HEK293T (cell line): ENCODE data around the gene CSTPP1.

Experiments
- CTCF ChIA-PET: fragments of 350-600 bp; formaldehyde crosslinking; extraction: SDS; loops from one replicate; lab custom pipeline; 2021; ENCODE audit warnings: antibody characterized with exemption, inconsistent platforms; lab: Yijun Ruan, JAX
- POLR2A ChIA-PET: fragments of 350-600 bp; formaldehyde crosslinking; extraction: SDS; loops from one replicate; lab custom pipeline; 2020; ENCODE audit warnings: antibody characterized with exemption, inconsistent platforms; lab: Yijun Ruan, JAX
- DNase-seq: peaks from one replicate; pipeline ENCODE4 v3.0.0; 2012; ENCODE audit warnings: mixed read lengths; ENCODE audit errors: extremely low spot score
- ARNT ChIP-seq: fragments of 450-650 bp; IDR thresholded peaks from 2 replicates; pipeline ENCODE4 v1.6.1; 2017; ENCODE audit warnings: mild to moderate bottlenecking
- BHLHE40 ChIP-seq: fragments of 450-650 bp; IDR thresholded peaks from 2 replicates; pipeline ENCODE4 v1.6.1; 2016; ENCODE audit warnings: mild to moderate bottlenecking, moderate library complexity, borderline replicate concordance
- CTBP1 ChIP-seq: fragments of 450-650 bp; IDR thresholded peaks from 2 replicates; pipeline ENCODE4 v1.6.1; 2016; ENCODE audit warnings: borderline replicate concordance
- ELF4 ChIP-seq: fragments of 450-650 bp; IDR thresholded peaks from 2 replicates; pipeline ENCODE4 v1.6.1; 2017; ENCODE audit warnings: antibody characterized with exemption
- FOXA1 ChIP-seq: fragments of 450-650 bp; IDR thresholded peaks from 2 replicates; pipeline ENCODE4 v1.6.1; 2016; ENCODE audit warnings: mild to moderate bottlenecking
- FOXM1 ChIP-seq: fragments of 450-650 bp; IDR thresholded peaks from 2 replicates; pipeline ENCODE4 v1.6.1; 2017; ENCODE audit warnings: mild to moderate bottlenecking, borderline replicate concordance
- HDGF ChIP-seq: fragments of 450-650 bp; IDR thresholded peaks from 2 replicates; pipeline ENCODE4 v1.6.1; 2017; ENCODE audit warnings: antibody characterized with exemption, borderline replicate concordance
- L3MBTL2 ChIP-seq: fragments of 450-650 bp; conservative IDR thresholded peaks from 2 replicates; pipeline ENCODE4 v1.6.1; 2016; ENCODE audit warnings: mild to moderate bottlenecking
- LEF1 ChIP-seq: fragments of 450-650 bp; IDR thresholded peaks from 2 replicates; pipeline ENCODE4 v1.6.1; 2017; ENCODE audit warnings: mild to moderate bottlenecking, borderline replicate concordance
- NFRKB ChIP-seq: fragments of 450-650 bp; IDR thresholded peaks from 2 replicates; pipeline ENCODE4 v1.6.1; 2016; ENCODE audit warnings: mild to moderate bottlenecking, moderate library complexity
- SP1 ChIP-seq: fragments of 450-650 bp; IDR thresholded peaks from 2 replicates; pipeline ENCODE4 v1.6.1; 2017
- SUZ12 ChIP-seq: fragments of 450-650 bp; IDR thresholded peaks from 2 replicates; pipeline ENCODE4 v1.6.1; 2016; ENCODE audit warnings: mild to moderate bottlenecking
- TARDBP ChIP-seq: fragments of 450-650 bp; IDR thresholded peaks from 2 replicates; pipeline ENCODE4 v1.6.1; 2016
- ZNF384 ChIP-seq: fragments of 450-650 bp; IDR thresholded peaks from 2 replicates; pipeline ENCODE4 v1.6.1; 2016
- TF ChIP-seq, protein P1 (sequence below): fragments of 450-650 bp; IDR thresholded peaks from 2 replicates; pipeline ENCODE4 v1.6.1; 2016

CSTPP1 gene, protein sequence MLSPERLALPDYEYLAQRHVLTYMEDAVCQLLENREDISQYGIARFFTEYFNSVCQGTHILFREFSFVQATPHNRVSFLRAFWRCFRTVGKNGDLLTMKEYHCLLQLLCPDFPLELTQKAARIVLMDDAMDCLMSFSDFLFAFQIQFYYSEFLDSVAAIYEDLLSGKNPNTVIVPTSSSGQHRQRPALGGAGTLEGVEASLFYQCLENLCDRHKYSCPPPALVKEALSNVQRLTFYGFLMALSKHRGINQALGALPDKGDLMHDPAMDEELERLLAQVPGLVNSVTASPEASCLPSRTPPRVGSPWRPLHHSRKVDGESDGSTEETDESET

DNA sequence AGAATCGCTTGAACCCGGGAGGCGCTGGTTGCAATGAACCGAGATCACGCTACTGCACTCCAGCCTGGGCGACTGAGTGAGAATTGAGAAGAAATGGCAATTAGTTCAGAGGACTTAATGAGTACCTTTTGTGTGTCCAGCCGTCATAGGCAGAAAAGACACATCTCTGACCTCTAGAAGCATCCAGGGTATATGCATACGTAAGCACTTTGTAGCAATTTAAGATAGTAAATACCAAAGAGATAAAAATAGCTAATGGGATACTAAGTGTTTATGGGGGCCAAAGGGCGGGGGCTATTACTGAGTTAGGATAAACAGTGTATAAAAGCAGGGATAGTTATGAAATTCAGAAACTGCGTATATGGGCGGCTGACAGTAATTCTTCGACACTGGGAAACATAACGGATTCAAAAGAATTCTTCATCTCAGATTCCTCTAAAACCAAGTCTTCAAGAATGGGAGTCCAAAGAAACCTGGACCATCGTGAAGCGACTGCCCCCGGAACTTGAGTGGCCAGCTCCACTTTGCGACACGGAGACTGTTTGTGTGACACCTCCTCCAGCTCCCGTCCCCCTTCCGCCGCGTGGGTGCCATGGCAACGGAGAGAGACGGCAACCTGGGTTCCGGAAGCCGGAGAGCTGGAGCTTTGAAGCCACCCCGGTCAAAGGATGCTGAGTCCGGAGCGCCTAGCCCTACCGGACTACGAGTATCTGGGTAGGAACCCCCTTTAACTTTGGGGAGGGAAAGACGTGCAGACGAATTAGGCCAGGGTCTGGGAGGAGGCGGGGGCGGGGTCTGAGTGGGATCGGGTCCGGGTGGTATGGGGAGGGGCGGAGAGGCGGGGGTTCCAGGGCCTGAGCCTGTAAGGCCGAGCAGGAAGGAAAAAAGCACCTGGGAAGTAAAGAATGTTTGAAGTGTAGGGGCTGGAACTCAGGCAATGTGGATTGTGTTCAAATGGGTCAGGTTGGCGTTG, at the start of gene CSTPP1:
Gene CSTPP1, plus strand, starts transcription at position 624 of the 973 bp plus-strand sequence. Its CDS starts 45 bp downstream, at position 669.
- TF ChIP-seq BHLHE40 (no peak), SUZ12 (no peak), CTBP1 (peak; percentile 81; the same call in 1 of the 2 replicates), TARDBP (no peak), ELF4 (0 out of 2 replicates have a peak, but pooled peaks have one; percentile 25), FOXA1 (no peak), L3MBTL2 (peak; percentile 70; the same call in 1 of the 2 replicates)
- TF ChIP-seq, protein P1, sequence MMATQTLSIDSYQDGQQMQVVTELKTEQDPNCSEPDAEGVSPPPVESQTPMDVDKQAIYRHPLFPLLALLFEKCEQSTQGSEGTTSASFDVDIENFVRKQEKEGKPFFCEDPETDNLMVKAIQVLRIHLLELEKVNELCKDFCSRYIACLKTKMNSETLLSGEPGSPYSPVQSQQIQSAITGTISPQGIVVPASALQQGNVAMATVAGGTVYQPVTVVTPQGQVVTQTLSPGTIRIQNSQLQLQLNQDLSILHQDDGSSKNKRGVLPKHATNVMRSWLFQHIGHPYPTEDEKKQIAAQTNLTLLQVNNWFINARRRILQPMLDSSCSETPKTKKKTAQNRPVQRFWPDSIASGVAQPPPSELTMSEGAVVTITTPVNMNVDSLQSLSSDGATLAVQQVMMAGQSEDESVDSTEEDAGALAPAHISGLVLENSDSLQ, result peak; percentile 54; the same call in 1 of the 2 replicates
- ChIA-PET POLR2A (interaction anchor here (0.7 to 3.1 kb wide), 11 partner anchors 11 to 313 kb away, joined by 3 to 19 read pairs (median 4); partner anchors contain the start of genes ACP2, ARHGAP1, LRP4 and ZNF408), CTCF (no interaction called here)
- peak; percentile 95 for DNase-seq

DNA sequence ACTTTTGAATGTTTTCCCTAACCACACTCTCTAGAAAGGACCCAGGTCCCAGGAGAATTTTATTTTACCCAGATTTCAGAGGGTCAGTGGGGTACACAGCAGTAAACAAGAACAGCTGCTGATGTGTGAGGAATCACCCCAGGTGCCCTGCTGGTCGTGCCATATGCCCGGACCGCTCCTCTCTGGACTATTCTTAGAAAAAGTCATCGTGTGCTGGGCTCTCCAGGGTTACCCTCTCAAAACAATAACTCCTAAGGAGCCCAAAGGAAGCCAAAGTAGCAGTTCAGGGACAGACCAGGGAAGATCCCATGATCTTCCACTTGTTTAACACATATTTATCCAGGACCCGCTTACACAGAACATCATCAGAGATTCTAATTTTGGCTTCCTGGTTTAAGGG, 47.9 kb upstream of the CSTPP1 start:
- ChIA-PET CTCF (interaction anchor here (1.4 kb wide), 1 partner anchor 265 kb away, joined by 6 read pairs; no protein-coding TSS in a partner anchor), POLR2A (no interaction called here)
- no peak for DNase-seq
- no peak for TF ChIP-seq ZNF384
- no peak for TF ChIP-seq FOXM1
- TF ChIP-seq, protein P1, result no peak
- no peak for TF ChIP-seq SUZ12
- TF ChIP-seq HDGF, result no peak
- TF ChIP-seq BHLHE40, result no peak
- TF ChIP-seq NFRKB, result no peak
- TF ChIP-seq TARDBP, result no peak
- no peak for TF ChIP-seq ELF4

DNA sequence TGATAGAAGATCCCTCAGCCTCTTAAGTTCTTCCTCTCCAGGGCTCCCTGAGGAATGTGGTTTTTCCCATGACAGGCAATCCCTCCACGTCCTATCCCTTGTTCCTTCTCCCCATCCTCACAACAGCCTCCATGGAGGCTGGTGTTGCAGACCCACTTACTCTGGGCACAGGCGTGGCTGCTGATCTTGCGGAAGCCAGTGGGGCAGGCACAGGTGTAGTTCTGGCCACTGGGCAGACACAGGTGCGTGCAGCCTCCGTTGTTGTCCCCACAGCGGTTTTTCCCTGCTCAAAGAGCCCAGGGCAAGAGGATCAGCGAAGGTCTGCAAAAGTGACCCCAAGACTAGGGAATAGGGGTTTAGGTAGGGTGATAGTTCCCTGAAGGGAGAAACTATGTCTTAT, 47.3 kb upstream of the CSTPP1 start:
- TF ChIP-seq ELF4, result no peak
- no peak for TF ChIP-seq ARNT
- TF ChIP-seq BHLHE40, result no peak
- no peak for TF ChIP-seq NFRKB
- TF ChIP-seq ZNF384, result no peak
- no peak for TF ChIP-seq FOXM1
- no peak for TF ChIP-seq LEF1
- TF ChIP-seq SP1, result no peak
- no peak for TF ChIP-seq L3MBTL2
- TF ChIP-seq HDGF, result no peak
- TF ChIP-seq, protein P1, result no peak

DNA sequence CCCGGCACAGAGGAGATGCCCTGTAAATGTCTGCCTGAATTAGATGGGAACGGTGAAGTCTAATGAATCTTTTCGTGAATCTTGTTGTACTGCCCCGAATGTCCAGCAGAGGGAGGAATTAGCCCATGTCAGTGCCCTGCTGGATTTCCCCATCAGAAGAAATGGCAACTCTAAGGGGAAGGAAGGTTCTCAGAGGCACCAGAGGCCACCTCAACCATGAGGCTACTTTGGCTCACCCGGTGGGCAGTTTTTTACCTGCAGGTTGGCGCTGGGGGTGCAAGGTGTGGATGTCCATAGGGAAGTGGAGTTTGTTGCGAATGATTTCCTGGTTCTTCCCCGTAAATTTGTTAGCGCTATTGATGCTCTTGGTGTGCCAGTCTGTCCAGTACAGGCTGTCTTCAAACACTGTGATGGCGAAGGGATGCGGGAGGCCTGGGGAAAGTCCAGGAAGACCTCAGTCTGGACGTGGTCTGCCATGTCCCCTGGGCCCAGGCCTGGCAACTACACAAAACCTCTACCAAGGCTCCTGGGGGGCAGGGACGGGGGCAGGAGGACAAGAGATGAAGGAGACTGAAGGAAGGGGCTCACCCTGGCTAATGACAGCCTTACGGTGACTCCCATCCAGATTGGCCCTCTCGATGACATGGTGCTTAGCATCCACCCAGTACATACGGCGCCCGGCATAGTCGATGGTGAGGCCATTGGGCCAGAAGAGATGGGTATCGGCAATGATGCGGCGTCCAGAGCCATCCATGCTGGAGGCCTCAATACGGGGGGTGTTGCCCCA, 46.7 kb upstream of the CSTPP1 start:
- TF ChIP-seq LEF1 (no peak), ARNT (no peak), CTBP1 (no peak), SP1 (no peak), L3MBTL2 (no peak), BHLHE40 (no peak), NFRKB (no peak), TARDBP (no peak), HDGF (no peak), ELF4 (no peak)
- POLR2A ChIA-PET, result no interaction called here

More for the DNA sequence above, 47.3 kb upstream of the CSTPP1 start:
- CTCF ChIA-PET, result no interaction called here
- no peak for DNase-seq
- POLR2A ChIA-PET, result no interaction called here

DNA sequence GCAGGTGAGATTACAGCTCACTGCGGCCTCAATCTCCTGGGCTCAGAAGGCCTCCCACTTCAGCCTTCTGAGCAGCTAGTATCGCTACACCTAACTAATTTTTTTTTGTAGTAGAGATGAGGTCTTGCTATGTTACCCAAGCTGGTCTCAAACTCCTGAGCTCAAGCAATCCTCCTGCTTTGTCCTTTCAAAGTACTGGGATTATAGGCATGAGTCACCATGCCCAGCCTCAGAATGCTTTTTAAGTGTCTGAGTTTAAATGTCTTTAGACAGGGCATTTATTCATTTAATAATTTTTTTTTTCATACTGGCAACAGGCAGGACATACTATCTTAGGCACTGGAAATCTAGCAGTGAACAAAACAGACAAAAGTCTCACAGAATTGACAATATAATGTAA, 45.9 kb upstream of the CSTPP1 start:
- ChIA-PET CTCF (interaction anchor here (0.6 to 1.3 kb wide), 3 partner anchors 26 to 262 kb away, joined by 3 to 6 read pairs (median 3); no protein-coding TSS in a partner anchor), POLR2A (no interaction called here)
- no peak for DNase-seq
- TF ChIP-seq SUZ12 (no peak), ARNT (no peak), BHLHE40 (no peak), LEF1 (no peak), NFRKB (no peak), SP1 (no peak), L3MBTL2 (no peak), FOXA1 (no peak), FOXM1 (no peak), ELF4 (no peak)
- TF ChIP-seq, protein P1, result no peak

More for the DNA sequence above, 46.7 kb upstream of the CSTPP1 start:
- CTCF ChIA-PET, result interaction anchor here (0.8 to 1.3 kb wide), 2 partner anchors 27 to 263 kb away, joined by 3 to 6 read pairs; no protein-coding TSS in a partner anchor
- DNase-seq, result peak; percentile 74
